GM20431 (cell line): ENCODE data around the gene OBSCN.
"Not testable (repeated sequence)": the region's sequence is repeated elsewhere in the genome, so short reads cannot be mapped to it uniquely, and the experiment has no call there.

Experiments used
- in situ Hi-C: fragments of 300-500 bp; cut with MseI, MboI; formaldehyde crosslinking; loops from one replicate; pipeline ENCODE4 v1.15.0; 2020; ENCODE audit warnings: low sequenced_read_pairs; ENCODE audit not compliant: unreplicated experiment

The OBSCN gene

GRCh38 chr1:228210076-228210651, 2.3 kb downstream of the OBSCN start:
- in situ Hi-C loops: no loop called here

GRCh38 chr1:228210712-228211530, 3.1 kb downstream of the OBSCN start:
- in situ Hi-C loops: no loop called here

GRCh38 chr1:228211531-228212414, 3.9 kb downstream of the OBSCN start:
- in situ Hi-C loops: no loop called here

- in situ Hi-C loops: no loop called here
These were observed 4.6 kb downstream of the OBSCN start for GRCh38 chr1:228212415-228212965.

GRCh38 chr1:228212966-228213844, 5.4 kb downstream of the OBSCN start:
- in situ Hi-C loops: no loop called here

- in situ Hi-C loops: no loop called here
These were observed 6.3 kb downstream of the OBSCN start for GRCh38 chr1:228213917-228214808.

GRCh38 chr1:228214921-228215662, 7.2 kb downstream of the OBSCN start:
- in situ Hi-C loops: no loop called here

DNA sequence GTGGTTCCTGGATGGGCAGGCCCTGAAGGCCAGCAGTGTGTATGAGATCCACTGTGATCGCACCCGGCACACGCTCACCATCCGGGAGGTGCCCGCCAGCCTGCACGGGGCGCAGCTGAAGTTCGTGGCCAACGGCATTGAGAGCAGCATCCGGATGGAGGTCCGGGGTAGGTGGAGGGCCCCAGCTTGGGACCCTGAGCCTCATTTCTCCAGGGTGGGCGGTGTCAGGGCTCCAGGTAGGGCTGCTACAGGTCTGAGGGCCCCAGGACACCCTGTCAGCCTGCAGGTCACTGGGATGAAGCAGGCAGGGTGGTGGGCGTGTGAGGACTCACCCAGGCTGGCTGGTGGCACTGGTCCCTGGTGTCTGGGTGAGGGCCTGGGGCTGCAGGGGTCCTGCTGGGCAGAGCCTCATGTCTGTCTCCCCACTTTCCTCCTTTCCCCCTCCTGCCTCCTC, 7.8 kb downstream of the OBSCN start:
- in situ Hi-C loops: no loop called here

GRCh38 chr1:228216371-228217320, 8.8 kb downstream of the OBSCN start:
- in situ Hi-C loops: no loop called here

DNA sequence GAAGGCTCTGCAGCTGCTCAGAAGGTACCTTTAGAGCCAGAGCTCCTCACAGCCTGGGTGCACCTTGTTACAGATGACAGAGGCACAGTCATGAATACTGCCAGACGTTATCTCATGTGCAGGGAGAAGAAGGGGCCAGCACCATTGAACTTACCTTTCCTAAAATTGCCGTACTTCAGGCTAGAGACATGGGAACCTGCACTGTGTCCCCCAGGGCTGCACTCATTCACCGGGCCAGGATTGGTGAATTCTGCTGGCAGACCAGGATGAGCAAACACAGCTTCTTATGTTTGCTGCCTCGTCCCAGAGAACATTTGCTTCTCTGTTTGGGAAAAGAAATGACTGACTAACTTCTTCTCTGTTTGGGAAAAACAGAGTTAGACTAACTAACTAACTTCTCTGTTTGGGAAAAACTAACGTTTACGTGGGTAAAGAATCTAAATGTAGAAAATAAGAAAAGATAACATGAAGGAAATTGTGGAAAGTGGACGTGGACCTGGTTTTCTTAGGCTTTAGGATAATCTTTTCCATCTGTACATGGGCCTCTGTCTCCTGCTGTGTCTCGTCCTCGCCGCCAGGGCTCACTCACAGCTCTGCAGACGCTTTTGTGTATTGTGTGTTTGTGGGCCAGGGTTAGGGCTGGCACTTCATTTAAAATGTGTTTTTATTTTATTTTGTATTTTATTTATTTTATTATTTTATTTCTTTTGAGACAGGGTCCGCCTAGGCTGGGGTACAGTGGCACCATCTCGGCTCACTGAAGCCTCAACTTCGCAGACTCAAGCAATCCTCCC, 9.9 kb downstream of the OBSCN start:
- in situ Hi-C loops: no loop called here

- in situ Hi-C loops: no loop called here
These were observed 10.8 kb downstream of the OBSCN start for GRCh38 chr1:228218513-228219244.

GRCh38 chr1:228219245-228219961, 11.6 kb downstream of the OBSCN start:
- in situ Hi-C loops: no loop called here

DNA sequence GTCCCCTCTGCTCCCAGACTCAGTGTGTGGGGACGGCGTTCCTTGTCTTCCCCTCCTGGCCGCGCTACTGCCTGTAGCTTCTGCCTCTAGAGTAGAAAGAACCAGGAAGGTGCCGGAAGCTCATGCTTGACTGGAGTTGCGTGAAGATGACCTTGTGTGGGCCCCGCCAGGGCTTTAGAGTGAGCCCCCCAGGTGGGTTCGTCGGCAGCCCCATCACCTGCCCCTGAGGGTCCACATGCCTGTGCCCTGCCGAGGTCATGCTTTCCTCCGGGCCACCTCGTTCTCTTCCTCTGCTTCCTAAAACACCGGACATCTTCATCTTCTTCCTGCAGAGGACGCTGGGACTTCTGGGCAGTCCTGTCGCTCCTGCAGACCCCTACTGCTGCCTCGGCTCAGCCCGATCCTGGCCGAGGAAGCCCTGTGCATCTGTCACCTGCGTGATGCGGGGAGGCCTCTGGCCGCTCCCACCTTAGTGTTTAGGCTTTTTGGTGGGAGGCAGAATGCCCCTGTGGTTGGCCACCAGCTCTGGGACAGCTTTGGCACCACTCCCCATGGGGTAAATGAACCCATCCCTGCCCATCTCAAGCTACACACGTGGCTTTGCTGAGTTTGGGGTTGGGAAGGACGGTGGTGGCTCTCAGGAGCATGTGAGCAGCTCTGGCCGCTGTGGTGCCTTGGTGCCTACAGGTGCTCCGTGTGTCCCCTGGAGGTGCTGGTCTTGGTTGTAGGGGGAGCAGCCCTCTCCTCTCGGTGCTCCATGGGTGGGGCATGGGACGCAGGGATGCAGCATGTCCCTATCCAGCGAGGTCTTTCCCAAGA, 12.3 kb downstream of the OBSCN start:
- in situ Hi-C loops: no loop called here

DNA sequence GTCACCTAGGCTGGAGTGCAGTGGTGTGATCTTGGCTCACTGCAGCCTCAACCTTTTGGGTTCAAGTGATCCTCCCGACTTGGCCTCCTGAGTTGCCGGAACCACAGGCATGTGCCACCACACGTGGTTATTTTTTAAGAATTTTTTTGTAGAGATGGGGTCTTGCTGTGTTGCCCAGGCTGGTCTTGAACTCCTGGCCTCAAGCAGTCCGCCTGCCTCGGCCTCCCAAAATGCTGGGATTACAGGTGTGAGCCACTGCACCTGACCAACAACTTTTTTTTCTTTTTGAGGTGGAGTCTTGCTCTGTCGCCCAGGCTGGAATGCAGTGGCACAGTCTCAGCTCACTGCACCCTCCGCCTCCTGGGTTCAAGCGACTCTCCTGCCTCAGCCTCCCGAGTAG, 13.3 kb downstream of the OBSCN start:
- in situ Hi-C loops: not testable (repeated sequence)
